Ascending aorta (tissue), 2 donors: ENCODE measurements around the gene HS3ST5. TPM values are rescaled to one million over a fixed set of nuclear protein-coding genes. Genes with fewer than 3 reads are reported as not detected.
A peak's percentile ranks its signal among the peaks of the same experiment; 100 is the strongest.

Source experiments
- DNase-seq, 2 donors: peaks; one replicate each; pipeline ENCODE4 v3.0.0-alpha.2; 2019; ENCODE audit warnings: low spot score in 2 of 2
- H3K27ac ChIP-seq, 2 donors: fragments of 200-600 bp; sonication (generic); one replicate each; pipeline ENCODE4 v1.5.1; 2016 to 2017; ENCODE audit warnings: mild to moderate bottlenecking in 1 of 2
- H3K27me3 ChIP-seq: fragments of 200-600 bp; sonication (generic); one replicate; pipeline ENCODE4 v1.5.1; 2017
- H3K36me3 ChIP-seq, 2 donors: fragments of 200-600 bp; sonication (generic); one replicate each; pipeline ENCODE4 v1.5.1; 2016
- H3K4me1 ChIP-seq, 2 donors: fragments of 200-600 bp; sonication (generic); one replicate each; pipeline ENCODE4 v1.5.1; 2016 to 2017; ENCODE audit warnings: mild to moderate bottlenecking in 1 of 2
- H3K4me3 ChIP-seq, 2 donors: fragments of 200-600 bp; sonication (generic); one replicate each; pipeline ENCODE4 v1.5.1; 2016 to 2017; ENCODE audit warnings: mild to moderate bottlenecking in 1 of 2
- H3K9me3 ChIP-seq, 2 donors: fragments of 200-600 bp; sonication (generic); one replicate each; pipeline ENCODE4 v1.5.1; 2016
- CTCF ChIP-seq, 3 experiments: fragments of 200-600 bp in 2 of 3; fragments of 450-650 bp in 1 of 3; sonication (generic) in 2 of 3; IDR thresholded peaks; one replicate each; pipeline ENCODE4 v1.5.1; 2016 to 2019; ENCODE audit warnings: antibody characterized with exemption in 3 of 3, mild to moderate bottlenecking in 1 of 3, moderate library complexity in 1 of 3
- intact Hi-C: fragments of 100-400 bp; cut with DNase I; formaldehyde crosslinking; loops from one replicate; pipeline ENCODE4 v1.15.1; 2023
- total RNA-seq: library from RNA; depleted of rRNA; stranded (reverse); fragments of >200 nt; gene quantifications from one replicate; pipeline ENCODE4 v1.1.0, GENCODE V29; 2016

HS3ST5 gene
- total RNA-seq, 1 donor from 2014 or later = not detected

- H3K4me1 ChIP-seq = no peaks in the 10 kb centered on the region
- DNase-seq = no peak
- H3K27me3 ChIP-seq = no peaks in the 10 kb centered on the region
- H3K4me3 ChIP-seq = no peak overlapping the region
- H3K36me3 ChIP-seq = no peaks in the 10 kb centered on the region
- no peak for TF ChIP-seq CTCF (IDR thresholded peaks at IDR 0.05)
- H3K9me3 ChIP-seq = no peaks in the 10 kb centered on the region
- no peak overlapping the region for H3K27ac ChIP-seq
- intact Hi-C loops = no loop called here
These were observed 220.7 kb downstream of the HS3ST5 start for GRCh38 chr6:114121913-114122662.

GRCh38 chr6:114119056-114119455 lies 223.8 kb downstream of the HS3ST5 start:
- H3K36me3 ChIP-seq = no peaks in the 10 kb centered on the region
- intact Hi-C loops = no loop called here

GRCh38 chr6:114115652-114116051 lies 227.2 kb downstream of the HS3ST5 start:
- Histone ChIP-seq H3K4me3 (no peak overlapping the region), H3K27ac (no peak overlapping the region), H3K36me3 (no peaks in the 10 kb centered on the region), H3K9me3 (no peaks in the 10 kb centered on the region), H3K4me1 (no peaks in the 10 kb centered on the region), H3K27me3 (no peaks in the 10 kb centered on the region)
- no peak for DNase-seq
- no peak for TF ChIP-seq CTCF (IDR thresholded peaks at IDR 0.05)
- intact Hi-C loops = no loop called here

More at GRCh38 chr6:114119056-114119455, 223.8 kb downstream of the HS3ST5 start:
- Histone ChIP-seq H3K9me3 (no peaks in the 10 kb centered on the region), H3K27me3 (no peaks in the 10 kb centered on the region), H3K4me1 (no peaks in the 10 kb centered on the region), H3K27ac (no peak overlapping the region), H3K4me3 (no peak overlapping the region)
- TF ChIP-seq CTCF (IDR thresholded peaks at IDR 0.05) = no peak
- DNase-seq = no peak

- peak; percentile 20 to 65 (median 38) for TF ChIP-seq CTCF (IDR thresholded peaks at IDR 0.05)
- H3K27ac ChIP-seq = no peak overlapping the region
- no peaks in the 10 kb centered on the region for H3K36me3 ChIP-seq
- DNase-seq = peak in 1 of 2 donors; percentile 77
- no peaks in the 10 kb centered on the region for H3K27me3 ChIP-seq
- no peak overlapping the region for H3K4me3 ChIP-seq
- no peaks in the 10 kb centered on the region for H3K9me3 ChIP-seq
- intact Hi-C loops = loop anchor here (2.0 to 5.0 kb wide), 2 partner anchors 114 to 136 kb away; partner anchors contain the start of gene HDAC2
- H3K4me1 ChIP-seq = no peaks in the 10 kb centered on the region
These were observed 234.5 kb downstream of the HS3ST5 start for GRCh38 chr6:114108119-114109002.

- no peaks in the 10 kb centered on the region for H3K36me3 ChIP-seq
- intact Hi-C loops = loop anchor here (5.0 kb wide), 1 partner anchor 134 kb away; the partner anchor contains the start of gene HDAC2
- H3K4me3 ChIP-seq = no peak overlapping the region
- no peak overlapping the region for H3K27ac ChIP-seq
- H3K9me3 ChIP-seq = no peaks in the 10 kb centered on the region
- no peaks in the 10 kb centered on the region for H3K27me3 ChIP-seq
- TF ChIP-seq CTCF (IDR thresholded peaks at IDR 0.05) = no peak
- DNase-seq = no peak
- H3K4me1 ChIP-seq = peaks cover 0 to 2% of the 10 kb centered on the region in 2 donors
These were observed 236.8 kb downstream of the HS3ST5 start for GRCh38 chr6:114106020-114106419.
